Left cardiac atrium (tissue), 4 donors: ENCODE measurements around the gene ATRN. TPM values are rescaled to one million over a fixed set of nuclear protein-coding genes. Genes with fewer than 3 reads are reported as not detected.

Source experiments
- ATAC-seq, 2 donors: fragments of 200-7000 bp; cut with Tn5 transposase; one replicate each; pipeline ENCODE4 v1.9.1; 2020; ENCODE audit warnings: mild to moderate bottlenecking in 2 of 2, moderate library complexity in 2 of 2
- DNase-seq: peaks from one replicate; pipeline ENCODE4 v3.0.0-alpha.2; 2020
- intact Hi-C, 2 donors: fragments of 100-400 bp; cut with DNase I; formaldehyde crosslinking; loops; one replicate each; pipeline versions ENCODE4 v1.14.1 to v1.15.1; 2022 to 2023
- total RNA-seq, 2 donors: library from RNA; stranded (reverse); fragmentation: NEBNext Ultra II Directional; extraction: Animal tissue kit (Norgen Biotek cat#: 25700); gene quantifications; one replicate each; pipeline ENCODE4 v1.2.1, GENCODE V29; 2021
- donor health status: DM: no; HTN: yes; CAD: no.
- donor health status: DM: no; HTN: yes; CAD: no; lungs with severe emphysema.
- donor health status: DM: yes; HTN: yes; CAD: no.
- donor health status: Dilated cardiomyopathy.

The ATRN gene
- total RNA-seq, 2 donors from 2014 or later: 29.0 to 34.5 TPM

GRCh38 chr20:3646067-3646440 is 175.2 kb downstream of the ATRN start:
- intact Hi-C loops: no loop called here
- ATAC-seq: no peak
- no peak for DNase-seq

- DNase-seq (no peak), ATAC-seq (no peak)
- intact Hi-C loops: no loop called here
Measured at GRCh38 chr20:3646651-3647050, 175.8 kb downstream of the ATRN start.

GRCh38 chr20:3647473-3647872 is 176.7 kb downstream of the ATRN start:
- no peak for ATAC-seq
- intact Hi-C loops: no loop called here
- DNase-seq: no peak

GRCh38 chr20:3648951-3649350 is 178.1 kb downstream of the ATRN start:
- intact Hi-C loops: no loop called here
- ATAC-seq (no peak), DNase-seq (no peak)

- intact Hi-C loops: no loop called here
- ATAC-seq (peak in 1 of 2 donors; percentile 31), DNase-seq (no peak)
Measured at GRCh38 chr20:3651204-3651962, 180.6 kb downstream of the ATRN start.

GRCh38 chr20:3652221-3652620 is 181.4 kb downstream of the ATRN start:
- DNase-seq (no peak), ATAC-seq (no peak)
- intact Hi-C loops: no loop called here

GRCh38 chr20:3652676-3653596 is 182.1 kb downstream of the ATRN start:
- no peak for DNase-seq
- intact Hi-C loops: no loop called here
- peak in 1 of 2 donors; percentile 19 for ATAC-seq

GRCh38 chr20:3653921-3654320 is 183.1 kb downstream of the ATRN start:
- intact Hi-C loops: no loop called here
- DNase-seq (no peak), ATAC-seq (no peak)

GRCh38 chr20:3654326-3655130 is 183.7 kb downstream of the ATRN start:
- intact Hi-C loops: no loop called here
- DNase-seq: no peak

GRCh38 chr20:3655131-3655405 is 184.2 kb downstream of the ATRN start:
- no peak for ATAC-seq
- intact Hi-C loops: no loop called here
- no peak for DNase-seq

More at GRCh38 chr20:3654326-3655130, 183.7 kb downstream of the ATRN start:
- ATAC-seq: no peak

- intact Hi-C loops: no loop called here
- DNase-seq (no peak), ATAC-seq (no peak)
Measured at GRCh38 chr20:3658019-3658715, 187.3 kb downstream of the ATRN start.

- ATAC-seq (no peak), DNase-seq (no peak)
- intact Hi-C loops: no loop called here
Measured at GRCh38 chr20:3658716-3659491, 188.1 kb downstream of the ATRN start.

GRCh38 chr20:3659492-3660261 is 188.9 kb downstream of the ATRN start:
- ATAC-seq (no peak), DNase-seq (no peak)
- intact Hi-C loops: no loop called here

- no peak for ATAC-seq
- no peak for DNase-seq
- intact Hi-C loops: no loop called here
Measured at GRCh38 chr20:3660262-3661059, 189.6 kb downstream of the ATRN start.

- DNase-seq (no peak), ATAC-seq (no peak)
- intact Hi-C loops: no loop called here
Measured at GRCh38 chr20:3661060-3661813, 190.4 kb downstream of the ATRN start.
